GM12891 (cell line): ENCODE results near the gene SOD2.
A peak's percentile ranks its signal among the peaks of the same experiment; 100 is the strongest.

Experiments used
- POLR2A ChIP-seq: IDR thresholded peaks from 2 replicates; pipeline ENCODE4 v1.6.1; 2011; ENCODE audit warnings: low read depth, low read length, control low read depth
- SPI1 ChIP-seq: IDR thresholded peaks from 2 replicates; pipeline ENCODE4 v1.6.1; 2011; ENCODE audit warnings: low read depth, low read length, control low read depth
- TAF1 ChIP-seq: IDR thresholded peaks from 2 replicates; pipeline ENCODE4 v1.6.1; 2011; ENCODE audit warnings: low read depth, low read length, control low read depth

DNA sequence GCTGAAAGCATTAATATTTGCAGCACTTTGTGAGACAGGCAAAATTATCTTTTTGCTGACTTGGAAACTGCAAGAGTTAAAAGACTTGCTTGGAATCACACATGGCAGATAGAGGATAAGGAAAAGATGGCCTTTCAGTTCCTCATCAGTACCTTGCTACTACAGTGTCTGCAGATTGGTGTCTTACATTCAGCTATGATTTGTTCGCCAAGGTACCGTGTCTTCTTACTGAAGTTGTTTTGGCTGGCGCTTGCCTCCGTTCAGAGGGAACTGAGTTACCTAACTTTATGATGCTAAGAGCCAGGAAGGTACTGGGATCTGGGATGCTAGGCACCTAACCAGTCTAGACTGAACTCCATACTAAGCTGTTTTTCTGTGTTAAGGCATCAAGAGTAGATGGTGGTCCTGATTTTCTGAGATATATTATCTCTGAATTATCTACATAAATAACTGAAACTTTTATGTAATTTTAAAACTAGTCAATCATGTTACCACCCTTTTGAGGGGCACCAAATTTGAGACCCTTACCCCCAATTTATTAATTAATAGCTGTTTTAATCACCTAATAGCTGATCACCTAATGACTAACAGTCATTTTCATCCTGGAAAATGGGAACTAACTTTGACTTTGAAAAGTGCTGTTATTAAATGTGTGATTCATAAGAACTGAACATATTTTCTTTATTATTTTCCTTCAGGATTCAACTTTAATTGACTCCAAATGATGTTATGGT, 36.7 kb upstream of the SOD2 start:
- TF ChIP-seq TAF1: no peak
- no peak for TF ChIP-seq POLR2A
- peak; percentile 90 for TF ChIP-seq SPI1
